Measurements from ENCODE around the gene APOBEC3A.

GRCh38 chr22:38955926-38956325, 1.5 kb upstream of the APOBEC3A start:
- TF ChIP-seq CTCF (IDR thresholded peaks at IDR 0.05) (no peak), POLR2A (IDR thresholded peaks at IDR 0.05) (no peak)
